ENCODE data around the gene PSMC3IP. TPM values are rescaled to one million over a fixed set of nuclear protein-coding genes. Genes with fewer than 3 reads are reported as not detected.
A peak's percentile ranks its signal among the peaks of the same experiment; 100 is the strongest.

PSMC3IP gene
- total and polyA plus RNA-seq, 2 experiments from 2014 or later, result 1.9 to 3.7 TPM

DNA sequence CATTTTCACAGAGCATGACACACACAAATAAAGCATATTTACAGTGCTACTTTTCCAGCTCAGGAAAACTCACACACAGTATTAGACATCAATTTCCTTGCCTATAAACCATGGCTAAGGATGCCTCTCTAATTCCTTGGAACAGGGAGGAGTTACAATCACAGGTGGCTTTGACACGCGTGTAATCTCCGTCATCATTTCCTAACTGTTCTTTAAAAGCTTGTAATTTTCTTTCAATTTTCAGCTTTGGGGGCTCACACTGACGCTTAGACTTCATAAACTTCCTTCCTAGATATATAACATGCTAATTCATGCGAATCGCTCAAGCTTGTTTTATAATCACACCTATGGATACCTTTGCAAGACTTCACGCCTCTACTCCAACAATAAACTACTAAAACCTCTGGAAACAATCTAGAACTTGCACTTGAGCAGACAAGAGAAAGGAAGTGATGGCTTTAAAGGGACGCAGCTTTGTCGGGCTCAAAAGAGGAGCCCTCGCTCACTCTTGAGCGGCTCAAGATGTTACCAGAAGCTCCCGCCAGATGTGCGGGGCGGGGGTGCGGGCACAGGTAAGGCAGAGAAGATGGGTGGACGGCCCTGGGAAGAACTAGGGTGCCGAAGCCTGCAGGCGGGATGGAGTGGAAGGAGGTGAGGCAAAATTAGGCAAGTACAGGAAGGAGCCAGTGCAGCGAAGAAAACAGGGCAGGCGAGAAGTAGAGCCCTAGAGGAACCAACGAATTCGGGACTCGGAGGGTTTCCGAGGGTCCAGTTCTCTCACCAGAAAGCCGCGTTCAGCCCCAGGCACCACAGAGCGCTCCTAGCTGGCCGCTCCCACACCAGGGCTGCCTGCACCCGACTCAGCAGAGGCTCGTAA, 31.0 kb upstream of the PSMC3IP start:
- Histone ChIP-seq H3K27me3 (no peaks in the 10 kb centered on the region), H3K36me3 (replicated peaks; ENCODE audit: insufficient read depth, low read depth) (no peaks in the 10 kb centered on the region), H2AFZ (peak overlapping the region; percentile 29), H3K4me3 (peak overlapping the region; percentile 40), H3K27ac (peak overlapping the region; percentile 69), H3K79me2 (peaks cover 63% of the 10 kb centered on the region), H3K9me3 (ENCODE audit: low read depth) (no peaks in the 10 kb centered on the region), H4K20me1 (ENCODE audit: insufficient read depth, poor library complexity, severe bottlenecking) (peaks cover 41% of the 10 kb centered on the region), H3K4me2 (peak overlapping the region; percentile 89), H3K4me1 (ENCODE audit: insufficient read depth) (peaks cover 24% of the 10 kb centered on the region), H3K9me2 (replicated peaks; ENCODE audit: insufficient read depth) (no peaks in the 10 kb centered on the region)
- WGBS (ENCODE audit: low lambda C conversion rate, missing lambda C conversion rate), result 2% methylated on average over 22 of the region's 30 CpGs
- TF ChIP-seq EZH2 (IDR thresholded peaks at IDR 0.05; ENCODE audit: borderline replicate concordance), result no peak
- TF ChIP-seq EZH2phosphoT487 (IDR thresholded peaks at IDR 0.05; ENCODE audit: low read depth, severe bottlenecking, unreplicated experiment), result no peak
- TF ChIP-seq, protein P1, sequence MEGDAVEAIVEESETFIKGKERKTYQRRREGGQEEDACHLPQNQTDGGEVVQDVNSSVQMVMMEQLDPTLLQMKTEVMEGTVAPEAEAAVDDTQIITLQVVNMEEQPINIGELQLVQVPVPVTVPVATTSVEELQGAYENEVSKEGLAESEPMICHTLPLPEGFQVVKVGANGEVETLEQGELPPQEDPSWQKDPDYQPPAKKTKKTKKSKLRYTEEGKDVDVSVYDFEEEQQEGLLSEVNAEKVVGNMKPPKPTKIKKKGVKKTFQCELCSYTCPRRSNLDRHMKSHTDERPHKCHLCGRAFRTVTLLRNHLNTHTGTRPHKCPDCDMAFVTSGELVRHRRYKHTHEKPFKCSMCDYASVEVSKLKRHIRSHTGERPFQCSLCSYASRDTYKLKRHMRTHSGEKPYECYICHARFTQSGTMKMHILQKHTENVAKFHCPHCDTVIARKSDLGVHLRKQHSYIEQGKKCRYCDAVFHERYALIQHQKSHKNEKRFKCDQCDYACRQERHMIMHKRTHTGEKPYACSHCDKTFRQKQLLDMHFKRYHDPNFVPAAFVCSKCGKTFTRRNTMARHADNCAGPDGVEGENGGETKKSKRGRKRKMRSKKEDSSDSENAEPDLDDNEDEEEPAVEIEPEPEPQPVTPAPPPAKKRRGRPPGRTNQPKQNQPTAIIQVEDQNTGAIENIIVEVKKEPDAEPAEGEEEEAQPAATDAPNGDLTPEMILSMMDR (IDR thresholded peaks at IDR 0.05; ENCODE audit: poor library complexity), result no peak
- DNase-seq (ENCODE audit: low spot score), result peak; percentile 28

DNA sequence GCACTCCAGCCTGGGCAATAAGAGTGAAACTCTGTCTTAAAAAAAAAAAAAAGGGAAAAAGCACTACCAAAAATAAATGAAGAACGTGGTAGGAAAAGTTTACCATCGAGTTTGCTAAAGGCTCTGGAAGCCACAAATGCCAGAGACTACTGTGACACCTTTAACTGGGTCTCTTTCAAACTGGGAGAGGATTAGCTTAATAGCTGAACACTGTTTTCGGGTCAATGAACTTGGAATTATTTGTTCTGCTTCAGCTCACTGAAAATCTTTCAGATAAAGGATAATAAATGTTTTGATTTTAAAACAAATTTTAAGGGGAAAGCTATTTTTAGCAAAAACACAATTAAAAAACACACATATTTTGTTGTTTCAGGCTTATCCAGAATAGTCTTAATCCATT, 30.2 kb upstream of the PSMC3IP start:
- Histone ChIP-seq H3K9me2 (replicated peaks; ENCODE audit: insufficient read depth) (no peaks in the 10 kb centered on the region), H3K4me2 (peak overlapping the region; percentile 89), H3K27me3 (no peaks in the 10 kb centered on the region), H2AFZ (no peak overlapping the region), H3K4me3 (peak overlapping the region; percentile 40), H3K27ac (peak overlapping the region; percentile 69), H4K20me1 (ENCODE audit: insufficient read depth, poor library complexity, severe bottlenecking) (peaks cover 48% of the 10 kb centered on the region), H3K4me1 (ENCODE audit: insufficient read depth) (peaks cover 24% of the 10 kb centered on the region), H3K36me3 (replicated peaks; ENCODE audit: insufficient read depth, low read depth) (no peaks in the 10 kb centered on the region), H3K79me2 (peaks cover 70% of the 10 kb centered on the region), H3K9me3 (ENCODE audit: low read depth) (no peaks in the 10 kb centered on the region)
- no peak for DNase-seq (ENCODE audit: low spot score)
- TF ChIP-seq, protein P1 (IDR thresholded peaks at IDR 0.05; ENCODE audit: poor library complexity), result no peak
- TF ChIP-seq EZH2 (IDR thresholded peaks at IDR 0.05; ENCODE audit: borderline replicate concordance), result no peak
- no peak for TF ChIP-seq EZH2phosphoT487 (IDR thresholded peaks at IDR 0.05; ENCODE audit: low read depth, severe bottlenecking, unreplicated experiment)
- whole genome bisulfite sequencing (ENCODE audit: low lambda C conversion rate, missing lambda C conversion rate), result 79% methylated on average over 3 of the region's 3 CpGs

DNA sequence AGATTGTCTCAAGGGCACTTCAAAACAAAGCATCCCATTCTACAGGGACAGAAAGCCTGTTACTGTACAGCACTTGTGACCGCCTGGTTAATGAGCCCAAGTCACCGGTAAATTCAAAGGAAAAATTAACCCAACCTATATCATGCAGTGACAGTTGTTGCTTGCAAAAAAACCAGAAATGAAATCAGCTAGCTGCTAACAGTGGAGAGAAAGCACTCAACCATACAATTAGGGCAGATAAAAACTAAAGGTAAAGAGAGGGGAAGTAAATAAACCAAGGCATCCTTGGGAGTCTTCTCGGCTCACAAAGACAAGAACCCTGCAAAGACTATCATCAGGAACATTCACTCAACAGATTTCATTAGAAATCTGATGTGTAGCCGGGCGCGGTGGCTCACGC, 25.8 kb upstream of the PSMC3IP start:
- H3K27ac ChIP-seq, result no peak overlapping the region
- no peak overlapping the region for H3K4me3 ChIP-seq
- H3K4me1 ChIP-seq (ENCODE audit: insufficient read depth), result peaks cover 17% of the 10 kb centered on the region
- DNase-seq (ENCODE audit: low spot score), result no peak
- H3K79me2 ChIP-seq, result peaks cover 99% of the 10 kb centered on the region
- no peak overlapping the region for H2AFZ ChIP-seq
- H3K9me2 ChIP-seq (replicated peaks; ENCODE audit: insufficient read depth), result no peaks in the 10 kb centered on the region
- TF ChIP-seq EZH2phosphoT487 (IDR thresholded peaks at IDR 0.05; ENCODE audit: low read depth, severe bottlenecking, unreplicated experiment) (no peak), EZH2 (IDR thresholded peaks at IDR 0.05; ENCODE audit: borderline replicate concordance) (no peak)
- TF ChIP-seq, protein P1 (IDR thresholded peaks at IDR 0.05; ENCODE audit: poor library complexity), result no peak
- H3K4me2 ChIP-seq, result no peak overlapping the region
- no peaks in the 10 kb centered on the region for H3K36me3 ChIP-seq (replicated peaks; ENCODE audit: insufficient read depth, low read depth)
- WGBS (ENCODE audit: low lambda C conversion rate, missing lambda C conversion rate), result 94% methylated on average over 7 of the region's 7 CpGs
- H4K20me1 ChIP-seq (ENCODE audit: insufficient read depth, poor library complexity, severe bottlenecking), result peaks cover 71% of the 10 kb centered on the region
- no peaks in the 10 kb centered on the region for H3K9me3 ChIP-seq (ENCODE audit: low read depth)
- H3K27me3 ChIP-seq, result no peaks in the 10 kb centered on the region

Data from hepatocyte (in vitro differentiated cells).